Lower lobe of right lung (tissue), 2 donors: ENCODE data around the gene ATP6V0D1. TPM values are rescaled to one million over a fixed set of nuclear protein-coding genes. Genes with fewer than 3 reads are reported as not detected.

Experiments
- ATAC-seq, 2 donors: fragments of 200-7000 bp; cut with Tn5 transposase; one replicate each; pipeline ENCODE4 v1.9.1; 2020 to 2022; ENCODE audit warnings: mild to moderate bottlenecking in 2 of 2, moderate library complexity in 2 of 2
- DNase-seq: peaks from one replicate; pipeline ENCODE4 v3.0.0-alpha.2; 2020
- H3K27ac ChIP-seq: fragments of 200-600 bp; one replicate; pipeline ENCODE4 v1.8.0; 2022
- H3K27me3 ChIP-seq: fragments of 200-600 bp; one replicate; pipeline ENCODE4 v1.8.0; 2022; ENCODE audit warnings: low read depth
- H3K36me3 ChIP-seq: fragments of 200-600 bp; one replicate; pipeline ENCODE4 v1.8.0; 2022; ENCODE audit warnings: mild to moderate bottlenecking
- H3K4me1 ChIP-seq: fragments of 200-600 bp; one replicate; pipeline ENCODE4 v1.8.0; 2022
- H3K4me3 ChIP-seq: fragments of 200-600 bp; one replicate; pipeline ENCODE4 v1.8.0; 2022; ENCODE audit warnings: mild to moderate bottlenecking
- H3K9me3 ChIP-seq: fragments of 200-600 bp; one replicate; pipeline ENCODE4 v1.8.0; 2022
- intact Hi-C: fragments of 100-400 bp; cut with DNase I; formaldehyde crosslinking; loops from one replicate; pipeline ENCODE4 v1.11.0; 2022
- total RNA-seq: library from RNA; stranded (reverse); fragmentation: NEBNext Ultra II Directional; extraction: Animal tissue kit (Norgen Biotek cat#: 25700); gene quantifications from one replicate; pipeline ENCODE4 v1.2.1, GENCODE V29; 2021
- TF ChIP-seq, protein P1 (sequence below): fragments of 200-600 bp; IDR thresholded peaks from one replicate; pipeline ENCODE4 v1.8.0; 2022; ENCODE audit warnings: antibody characterized with exemption, mild to moderate bottlenecking
- donor health status: DM: no; HTN: yes; CAD: no; lungs with severe emphysema.

ATP6V0D1 gene
- total RNA-seq, 1 donor from 2014 or later: 175 TPM

DNA sequence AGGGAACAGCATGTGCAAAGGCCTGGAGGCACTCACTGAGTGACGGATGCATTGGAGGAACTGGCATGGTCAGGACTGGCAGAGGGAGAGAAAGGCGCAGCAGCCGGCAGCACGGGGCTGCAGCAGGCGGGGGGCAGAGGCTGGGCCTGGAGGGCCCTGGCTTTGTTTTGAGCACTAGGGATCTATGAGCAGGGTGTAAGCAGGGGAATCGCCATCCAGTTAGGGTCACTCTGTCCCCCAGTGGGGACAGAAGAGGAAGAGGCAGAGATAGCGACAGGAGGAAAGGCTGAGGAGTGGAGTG, 35.9 kb downstream of the ATP6V0D1 start:
- Histone ChIP-seq H3K4me1 (peaks cover 86% of the 10 kb centered on the region), H3K9me3 (no peaks in the 10 kb centered on the region), H3K4me3 (no peak overlapping the region), H3K27me3 (no peaks in the 10 kb centered on the region), H3K27ac (peak overlapping the region; percentile 67), H3K36me3 (peaks cover 93% of the 10 kb centered on the region)
- TF ChIP-seq, protein P1, sequence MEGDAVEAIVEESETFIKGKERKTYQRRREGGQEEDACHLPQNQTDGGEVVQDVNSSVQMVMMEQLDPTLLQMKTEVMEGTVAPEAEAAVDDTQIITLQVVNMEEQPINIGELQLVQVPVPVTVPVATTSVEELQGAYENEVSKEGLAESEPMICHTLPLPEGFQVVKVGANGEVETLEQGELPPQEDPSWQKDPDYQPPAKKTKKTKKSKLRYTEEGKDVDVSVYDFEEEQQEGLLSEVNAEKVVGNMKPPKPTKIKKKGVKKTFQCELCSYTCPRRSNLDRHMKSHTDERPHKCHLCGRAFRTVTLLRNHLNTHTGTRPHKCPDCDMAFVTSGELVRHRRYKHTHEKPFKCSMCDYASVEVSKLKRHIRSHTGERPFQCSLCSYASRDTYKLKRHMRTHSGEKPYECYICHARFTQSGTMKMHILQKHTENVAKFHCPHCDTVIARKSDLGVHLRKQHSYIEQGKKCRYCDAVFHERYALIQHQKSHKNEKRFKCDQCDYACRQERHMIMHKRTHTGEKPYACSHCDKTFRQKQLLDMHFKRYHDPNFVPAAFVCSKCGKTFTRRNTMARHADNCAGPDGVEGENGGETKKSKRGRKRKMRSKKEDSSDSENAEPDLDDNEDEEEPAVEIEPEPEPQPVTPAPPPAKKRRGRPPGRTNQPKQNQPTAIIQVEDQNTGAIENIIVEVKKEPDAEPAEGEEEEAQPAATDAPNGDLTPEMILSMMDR: no peak
- ATAC-seq (no peak), DNase-seq (no peak)
- intact Hi-C loops: no loop called here

DNA sequence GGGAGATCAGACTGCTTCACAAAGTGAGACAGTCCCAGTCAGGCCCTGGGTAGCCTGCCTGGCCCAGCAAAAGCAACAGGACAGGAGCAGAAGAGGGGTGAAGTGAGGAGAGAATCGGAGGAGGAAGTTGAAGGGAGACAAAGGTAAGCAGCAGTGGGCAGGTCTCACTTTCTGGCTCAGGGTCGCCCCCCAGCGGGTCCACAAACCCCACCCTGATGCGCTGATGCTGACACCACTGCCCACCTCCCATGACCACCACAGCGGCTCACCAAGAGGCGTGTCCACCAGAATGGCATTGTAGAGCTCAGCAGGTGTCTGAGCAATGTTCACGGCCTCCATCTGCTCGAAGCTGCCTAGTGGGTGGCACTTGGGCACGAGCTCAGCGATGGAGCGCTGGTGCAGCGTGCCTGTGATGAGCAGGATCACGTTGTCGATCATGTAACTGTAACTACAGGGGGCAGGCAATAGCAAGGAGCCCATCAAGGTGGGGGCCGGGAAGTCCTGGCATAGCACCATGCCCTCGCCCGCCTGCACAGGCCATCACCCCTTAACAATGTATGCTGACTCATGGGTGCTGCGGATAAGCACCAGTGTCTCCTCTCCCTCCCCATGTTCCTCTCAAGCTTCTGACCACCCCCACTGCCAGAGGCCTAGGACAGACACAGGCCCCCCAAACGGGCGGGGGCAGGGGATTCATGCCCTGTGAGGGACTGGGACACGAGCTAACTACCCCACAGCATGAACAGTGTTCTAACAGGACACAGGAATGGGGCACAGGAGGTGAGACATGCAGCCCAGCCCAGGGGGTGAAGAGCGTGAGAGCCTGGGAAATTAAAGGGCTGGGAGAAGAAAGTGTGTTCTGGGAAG, 36.5 kb downstream of the ATP6V0D1 start:
- peak overlapping the region; percentile 64 for H3K27ac ChIP-seq
- H3K4me1 ChIP-seq: peaks cover 80% of the 10 kb centered on the region
- DNase-seq: no peak
- intact Hi-C loops: no loop called here
- H3K4me3 ChIP-seq: no peak overlapping the region
- ATAC-seq: no peak
- TF ChIP-seq, protein P1: no peak
- no peaks in the 10 kb centered on the region for H3K9me3 ChIP-seq
- peaks cover 93% of the 10 kb centered on the region for H3K36me3 ChIP-seq
- H3K27me3 ChIP-seq: no peaks in the 10 kb centered on the region

DNA sequence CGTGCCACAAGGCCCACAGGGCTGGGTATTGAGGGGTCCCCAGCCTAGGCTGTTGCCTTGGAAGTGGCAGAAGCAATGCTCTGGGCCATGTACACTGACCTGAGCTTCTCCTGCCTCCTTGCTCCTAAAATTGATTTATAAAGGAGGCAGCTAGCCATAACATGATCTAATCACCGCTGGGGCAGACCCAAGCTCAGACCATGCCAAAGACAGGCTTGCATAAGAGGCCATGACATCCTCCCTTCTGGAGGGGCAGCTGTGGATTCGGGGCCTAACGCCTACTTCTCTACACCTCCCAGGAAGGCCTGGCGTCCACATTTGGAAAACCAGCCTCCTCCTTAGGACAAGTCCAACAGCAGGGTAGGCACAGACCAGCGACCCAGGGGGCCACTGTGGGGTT, 37.7 kb downstream of the ATP6V0D1 start:
- Histone ChIP-seq H3K27me3 (no peaks in the 10 kb centered on the region), H3K36me3 (peaks cover 93% of the 10 kb centered on the region), H3K4me1 (peaks cover 70% of the 10 kb centered on the region), H3K4me3 (no peak overlapping the region), H3K27ac (peak overlapping the region; percentile 64), H3K9me3 (no peaks in the 10 kb centered on the region)
- intact Hi-C loops: no loop called here
- ATAC-seq (no peak), DNase-seq (no peak)
- TF ChIP-seq, protein P1: no peak

DNA sequence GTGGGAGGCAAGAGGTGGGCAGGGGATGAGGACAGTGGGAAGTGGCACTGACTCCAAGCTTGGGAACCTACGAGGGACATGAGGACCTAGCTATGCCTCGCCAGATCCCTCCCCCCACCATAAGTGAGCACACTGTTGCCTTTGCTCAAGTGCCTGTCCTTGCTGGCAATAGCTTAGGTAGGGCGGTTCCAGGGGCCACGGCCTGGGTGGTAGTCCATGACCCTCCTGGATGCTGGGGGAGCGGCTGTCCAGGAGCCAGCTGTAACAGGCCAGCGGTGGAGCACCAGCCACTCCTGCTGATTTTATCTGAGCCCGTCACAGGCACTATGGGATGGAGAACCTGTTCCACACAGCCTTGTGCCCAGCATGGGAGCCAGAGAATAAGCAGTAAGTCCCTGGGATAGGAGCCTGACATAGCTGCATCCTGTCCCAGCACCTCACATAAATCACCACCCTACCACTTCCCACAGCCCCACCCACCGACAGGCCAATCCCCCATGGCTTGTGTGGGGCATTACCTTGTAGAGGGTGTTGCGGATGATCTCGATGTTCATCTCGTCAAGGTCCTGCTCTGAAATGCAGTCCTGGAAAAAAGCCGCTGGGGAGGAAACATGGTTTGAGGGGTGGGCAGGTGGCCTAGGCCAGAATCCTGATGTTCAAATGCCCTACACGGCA, 38.2 kb downstream of the ATP6V0D1 start:
- peaks cover 65% of the 10 kb centered on the region for H3K4me1 ChIP-seq
- no peaks in the 10 kb centered on the region for H3K27me3 ChIP-seq
- no peak for ATAC-seq
- intact Hi-C loops: no loop called here
- no peak overlapping the region for H3K4me3 ChIP-seq
- peak overlapping the region; percentile 38 for H3K27ac ChIP-seq
- no peaks in the 10 kb centered on the region for H3K9me3 ChIP-seq
- peaks cover 95% of the 10 kb centered on the region for H3K36me3 ChIP-seq
- TF ChIP-seq, protein P1: no peak
- no peak for DNase-seq

DNA sequence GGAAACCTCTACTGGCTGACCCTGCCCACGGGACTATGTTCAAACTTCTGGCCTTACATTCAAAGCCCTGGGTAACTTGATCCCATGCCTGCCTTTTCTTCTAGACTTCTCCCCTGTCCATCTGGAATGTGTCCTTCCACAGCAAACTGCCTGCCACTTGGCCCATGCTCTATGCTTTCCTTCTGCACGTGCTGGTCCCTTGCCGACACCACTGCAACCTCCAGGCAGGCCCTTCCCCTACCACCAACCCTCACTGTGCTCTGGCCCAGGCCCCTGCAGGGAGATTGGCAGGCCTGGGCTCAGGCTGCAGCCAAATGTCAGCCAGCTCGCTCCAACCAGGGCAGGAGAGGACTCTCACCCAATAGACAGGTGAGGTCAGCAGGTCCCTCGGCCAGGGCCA, 39.0 kb downstream of the ATP6V0D1 start:
- TF ChIP-seq, protein P1: no peak
- intact Hi-C loops: no loop called here
- no peaks in the 10 kb centered on the region for H3K9me3 ChIP-seq
- H3K36me3 ChIP-seq: peaks cover 95% of the 10 kb centered on the region
- H3K27me3 ChIP-seq: no peaks in the 10 kb centered on the region
- no peak overlapping the region for H3K27ac ChIP-seq
- no peak overlapping the region for H3K4me3 ChIP-seq
- peaks cover 57% of the 10 kb centered on the region for H3K4me1 ChIP-seq
- ATAC-seq: peak in 1 of 2 donors; percentile 4
- no peak for DNase-seq
